ENCODE data around the gene GALNT6. TPM values are rescaled to one million over a fixed set of nuclear protein-coding genes. Genes with fewer than 3 reads are reported as not detected.

The GALNT6 gene
- total RNA-seq, 1 donor from 2014 or later = 24.0 TPM

DNA sequence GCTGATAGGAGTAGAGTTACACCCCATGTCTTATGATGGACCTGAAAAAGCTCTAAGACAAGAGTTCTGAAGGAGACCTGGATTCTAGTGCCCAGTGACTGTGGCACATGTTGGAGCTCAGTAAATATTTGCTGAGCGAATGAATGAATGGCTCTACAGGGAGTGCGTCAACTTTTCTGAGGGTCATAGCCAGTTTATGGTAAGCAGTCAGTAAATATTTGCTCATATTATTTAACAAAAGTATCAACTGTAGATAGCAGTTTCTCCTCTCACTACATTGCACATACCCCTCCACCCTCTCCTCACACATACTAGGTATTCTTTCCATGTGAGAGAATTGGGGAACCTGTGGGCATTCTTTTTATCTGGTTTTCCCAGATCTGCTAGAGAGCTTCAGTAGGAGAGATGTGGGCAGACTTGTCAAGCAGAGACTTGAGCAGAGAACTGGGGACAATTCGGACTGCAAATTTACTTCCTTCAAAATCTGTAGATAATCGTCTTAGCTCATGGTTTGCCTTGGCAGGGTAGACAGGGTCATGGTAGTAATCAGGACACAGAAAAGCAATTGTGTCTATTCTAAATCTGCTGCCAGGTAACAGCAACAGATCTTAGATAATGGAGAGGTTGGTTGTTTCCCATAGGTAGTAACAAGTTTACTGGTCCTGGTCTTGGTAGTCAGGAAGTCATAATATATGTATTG is 39.1 kb upstream of the GALNT6 start:
- H3K27ac ChIP-seq = peak overlapping the region; percentile 28
- ATAC-seq (peak; percentile 84 to 86), DNase-seq (no peak)
- no peaks in the 10 kb centered on the region for H3K27me3 ChIP-seq (ENCODE audit: low read depth)
- H3K4me3 ChIP-seq = no peak overlapping the region
- intact Hi-C loops (cut with DNase I) = no loop called here
- no peaks in the 10 kb centered on the region for H3K9me3 ChIP-seq
- no peaks in the 10 kb centered on the region for H3K36me3 ChIP-seq
- no peaks in the 10 kb centered on the region for H3K4me1 ChIP-seq
- TF ChIP-seq, protein P1, sequence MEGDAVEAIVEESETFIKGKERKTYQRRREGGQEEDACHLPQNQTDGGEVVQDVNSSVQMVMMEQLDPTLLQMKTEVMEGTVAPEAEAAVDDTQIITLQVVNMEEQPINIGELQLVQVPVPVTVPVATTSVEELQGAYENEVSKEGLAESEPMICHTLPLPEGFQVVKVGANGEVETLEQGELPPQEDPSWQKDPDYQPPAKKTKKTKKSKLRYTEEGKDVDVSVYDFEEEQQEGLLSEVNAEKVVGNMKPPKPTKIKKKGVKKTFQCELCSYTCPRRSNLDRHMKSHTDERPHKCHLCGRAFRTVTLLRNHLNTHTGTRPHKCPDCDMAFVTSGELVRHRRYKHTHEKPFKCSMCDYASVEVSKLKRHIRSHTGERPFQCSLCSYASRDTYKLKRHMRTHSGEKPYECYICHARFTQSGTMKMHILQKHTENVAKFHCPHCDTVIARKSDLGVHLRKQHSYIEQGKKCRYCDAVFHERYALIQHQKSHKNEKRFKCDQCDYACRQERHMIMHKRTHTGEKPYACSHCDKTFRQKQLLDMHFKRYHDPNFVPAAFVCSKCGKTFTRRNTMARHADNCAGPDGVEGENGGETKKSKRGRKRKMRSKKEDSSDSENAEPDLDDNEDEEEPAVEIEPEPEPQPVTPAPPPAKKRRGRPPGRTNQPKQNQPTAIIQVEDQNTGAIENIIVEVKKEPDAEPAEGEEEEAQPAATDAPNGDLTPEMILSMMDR (IDR thresholded peaks at IDR 0.05) = no peak

DNA sequence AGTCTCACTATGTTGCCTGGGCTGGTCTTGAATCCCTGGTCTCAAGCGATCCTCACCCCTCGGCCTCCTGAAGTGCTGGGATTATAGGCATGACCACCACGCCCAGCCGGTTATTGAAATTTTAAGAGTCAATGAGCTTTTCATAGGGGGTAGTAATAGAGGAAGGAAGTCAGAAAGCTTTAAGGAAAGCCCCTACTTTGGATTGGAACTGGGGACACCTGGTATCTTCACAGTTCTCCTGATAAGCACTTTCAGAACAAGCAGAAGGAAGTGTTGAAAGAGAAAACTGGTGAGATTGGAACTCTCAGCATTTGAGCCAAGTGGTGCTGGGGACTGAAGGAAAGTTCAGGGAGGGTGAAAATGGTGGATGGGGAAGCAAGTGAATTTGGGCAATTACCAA is 38.5 kb upstream of the GALNT6 start:
- Histone ChIP-seq H3K4me1 (peaks cover 6% of the 10 kb centered on the region), H3K27me3 (ENCODE audit: low read depth) (peaks cover 3% of the 10 kb centered on the region), H3K9me3 (no peaks in the 10 kb centered on the region), H3K36me3 (no peaks in the 10 kb centered on the region), H3K27ac (no peak overlapping the region), H3K4me3 (no peak overlapping the region)
- DNase-seq (no peak), ATAC-seq (peak in 1 of 2 donors; percentile 11)
- intact Hi-C loops (cut with DNase I) = no loop called here
- TF ChIP-seq, protein P1 (IDR thresholded peaks at IDR 0.05) = no peak

DNA sequence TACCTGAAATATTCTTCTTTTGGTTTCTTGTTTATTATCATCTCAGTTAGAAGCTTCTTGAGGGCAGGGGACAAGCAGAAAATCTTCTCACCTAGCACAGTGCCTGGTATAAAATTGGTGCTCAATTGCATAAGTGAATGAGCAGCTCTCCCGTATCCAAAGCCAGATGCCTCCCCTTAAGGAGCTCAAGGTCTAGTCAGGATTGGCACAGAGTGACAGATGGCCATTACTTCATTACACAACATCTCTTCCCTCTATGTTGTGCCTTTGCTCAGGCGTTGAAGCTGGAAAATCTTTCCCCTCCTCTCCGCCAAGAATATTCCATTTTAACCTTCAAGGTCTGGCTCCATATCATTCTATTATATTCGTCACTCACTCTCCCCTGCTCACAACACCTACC is 37.0 kb upstream of the GALNT6 start:
- DNase-seq (no peak), ATAC-seq (no peak)
- peaks cover 12% of the 10 kb centered on the region for H3K4me1 ChIP-seq
- H3K4me3 ChIP-seq = no peak overlapping the region
- H3K27ac ChIP-seq = no peak overlapping the region
- intact Hi-C loops (cut with DNase I) = no loop called here
- H3K27me3 ChIP-seq (ENCODE audit: low read depth) = peaks cover 6% of the 10 kb centered on the region
- no peaks in the 10 kb centered on the region for H3K9me3 ChIP-seq
- no peaks in the 10 kb centered on the region for H3K36me3 ChIP-seq
- TF ChIP-seq, protein P1 (IDR thresholded peaks at IDR 0.05) = no peak

DNA sequence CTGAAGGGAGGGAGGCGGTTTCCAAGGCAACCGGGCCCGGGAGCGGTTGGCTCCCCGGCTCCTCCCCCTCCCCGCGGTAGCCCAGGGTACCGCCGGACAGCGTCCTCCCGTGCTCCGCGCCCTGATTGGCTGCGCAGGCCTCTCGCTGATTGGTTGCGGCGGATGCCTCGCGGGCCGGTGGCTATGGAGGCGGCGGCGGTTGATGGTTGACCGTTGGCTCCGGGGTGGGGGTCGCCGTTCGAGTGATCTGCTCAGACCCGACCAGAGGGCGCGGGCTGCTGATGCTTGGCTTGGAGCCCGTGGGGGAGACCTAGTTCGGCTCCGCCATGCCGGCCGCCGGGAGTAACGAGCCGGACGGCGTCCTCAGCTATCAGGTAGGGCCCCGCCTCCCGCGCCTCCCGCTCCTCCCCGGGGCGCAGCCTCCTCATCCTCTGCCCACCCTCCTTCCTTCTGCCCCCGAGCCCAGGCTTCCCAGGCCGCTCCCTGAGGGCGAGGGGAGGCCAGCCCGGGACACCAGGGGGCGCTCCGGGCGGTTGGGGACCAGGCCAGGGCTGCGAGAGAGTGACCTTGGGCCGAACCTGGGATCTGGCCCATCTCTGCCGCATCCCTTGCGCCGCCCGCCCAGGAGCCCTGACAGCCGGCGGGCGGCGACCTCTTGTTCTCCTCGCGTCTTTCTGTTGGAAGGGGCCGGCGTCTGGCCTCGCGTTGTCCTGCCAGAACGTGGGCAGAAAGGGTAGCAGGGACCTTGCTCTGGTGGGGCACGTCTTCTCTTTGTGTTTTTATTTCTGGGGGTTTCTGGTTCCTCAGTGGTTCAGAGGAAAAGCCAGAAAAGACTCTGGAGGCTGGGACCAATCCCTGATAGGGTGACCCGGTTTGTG is 33.7 kb upstream of the GALNT6 start, which contains the start of gene SLC4A8:
SLC4A8 (plus strand) TSS at position 170 of the 878 bp plus-strand sequence; CDS start at position 327, 157 bp downstream.
- ATAC-seq (peak; percentile 91 to 94), DNase-seq (peak; percentile 88)
- Histone ChIP-seq H3K9me3 (no peaks in the 10 kb centered on the region), H3K27me3 (ENCODE audit: low read depth) (peaks cover 6% of the 10 kb centered on the region), H3K4me3 (peak within 1 kb of the TSS; percentile 60), H3K4me1 (peaks cover 12% of the 10 kb centered on the region), H3K27ac (no peak within 1 kb of the TSS), H3K36me3 (no peaks in the 10 kb centered on the region)
- intact Hi-C loops (cut with DNase I) = loop anchor here (5.0 kb wide), 1 partner anchor 107 kb away; no protein-coding TSS in a partner anchor
- TF ChIP-seq, protein P1 (IDR thresholded peaks at IDR 0.05) = peak; percentile 73

DNA sequence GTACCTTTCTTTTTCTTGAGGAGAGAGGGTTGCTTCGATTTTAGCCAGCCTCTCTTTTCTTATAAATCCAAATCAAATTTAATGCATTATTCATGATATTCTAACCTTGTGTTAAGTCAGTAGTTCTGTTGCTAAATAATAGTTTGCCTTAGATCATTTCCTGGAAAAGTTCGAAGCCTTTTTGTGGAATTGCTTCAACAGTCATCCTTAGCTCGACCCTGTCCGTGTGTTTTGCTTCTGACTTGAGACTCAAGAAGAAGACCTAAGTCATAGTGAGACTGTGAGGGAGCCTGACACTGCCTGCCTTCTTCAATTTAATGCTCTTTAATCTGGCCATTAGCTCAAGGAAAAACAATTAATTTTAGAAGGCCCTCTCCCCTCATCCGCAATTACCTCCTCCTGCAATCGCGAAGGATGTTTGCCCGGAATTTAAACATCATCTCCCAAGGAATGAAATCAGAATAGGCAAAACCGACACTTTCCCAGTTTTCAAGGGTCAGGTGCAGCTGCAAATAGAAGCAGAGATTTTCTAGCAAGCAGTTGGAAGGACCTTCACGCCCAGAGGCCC is 33.0 kb upstream of the GALNT6 start:
- ATAC-seq (no peak), DNase-seq (no peak)
- intact Hi-C loops (cut with DNase I) = loop anchor here (5.0 kb wide), 1 partner anchor 108 kb away; no protein-coding TSS in a partner anchor
- Histone ChIP-seq H3K36me3 (no peaks in the 10 kb centered on the region), H3K27me3 (ENCODE audit: low read depth) (peaks cover 6% of the 10 kb centered on the region), H3K4me1 (peaks cover 12% of the 10 kb centered on the region), H3K4me3 (peak overlapping the region; percentile 60), H3K27ac (no peak overlapping the region), H3K9me3 (no peaks in the 10 kb centered on the region)
- TF ChIP-seq, protein P1 (IDR thresholded peaks at IDR 0.05) = no peak
